Measurements from ENCODE around the gene MYNN.
"Not testable (repeated sequence)": the region's sequence is repeated elsewhere in the genome, so short reads cannot be mapped to it uniquely, and the experiment has no call there.

The MYNN gene

DNA sequence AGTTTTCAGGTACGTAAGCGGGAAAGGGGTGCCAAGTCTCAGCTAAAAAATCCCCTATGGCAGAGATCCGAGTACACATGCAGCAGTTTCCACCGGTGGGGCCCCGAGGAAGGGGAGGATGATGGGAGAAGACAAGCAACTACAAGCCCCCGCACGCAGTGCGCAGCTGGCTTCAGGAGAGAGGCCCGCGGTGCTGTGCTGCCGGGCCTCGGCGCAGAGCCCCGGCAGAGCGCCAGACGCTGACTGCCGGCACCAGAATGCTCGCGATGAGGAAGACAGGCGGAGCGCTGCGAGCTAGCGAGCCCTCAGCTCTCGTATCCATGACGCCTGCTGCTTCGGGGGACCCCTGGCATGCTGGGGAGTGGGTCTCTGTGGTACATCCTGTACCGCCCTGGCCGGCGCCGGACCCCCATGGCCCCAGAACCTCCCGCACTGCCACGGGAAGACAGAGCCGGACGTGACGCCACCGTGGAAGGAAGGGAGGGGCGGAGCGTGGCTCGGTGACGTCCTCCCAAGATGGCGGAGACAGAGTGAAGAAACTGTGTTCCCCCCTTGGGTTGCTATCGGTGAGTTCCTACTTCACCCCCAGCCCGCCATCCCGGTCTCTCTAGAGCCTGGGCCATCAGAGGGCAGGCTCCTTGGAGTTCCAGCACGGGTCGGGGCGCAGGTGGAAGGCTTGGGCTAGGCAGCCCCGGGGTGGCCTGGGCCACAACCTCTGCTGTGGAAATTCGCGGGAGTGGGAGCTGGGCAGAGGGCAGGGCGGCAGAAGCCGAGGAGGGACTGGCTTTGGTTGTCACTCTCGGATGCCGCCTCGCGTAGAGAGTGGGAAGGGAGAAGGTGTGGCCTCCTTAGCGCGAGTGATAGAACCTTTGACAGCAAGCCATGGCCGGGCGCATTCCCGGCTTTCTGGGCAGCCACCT is at the start of gene MYNN:
TSS of gene MYNN (plus strand) at position 500 of the 920 bp plus-strand sequence. CDS start 900 bp downstream, outside the sequence.
- DNase-seq: peak; percentile 87

DNA sequence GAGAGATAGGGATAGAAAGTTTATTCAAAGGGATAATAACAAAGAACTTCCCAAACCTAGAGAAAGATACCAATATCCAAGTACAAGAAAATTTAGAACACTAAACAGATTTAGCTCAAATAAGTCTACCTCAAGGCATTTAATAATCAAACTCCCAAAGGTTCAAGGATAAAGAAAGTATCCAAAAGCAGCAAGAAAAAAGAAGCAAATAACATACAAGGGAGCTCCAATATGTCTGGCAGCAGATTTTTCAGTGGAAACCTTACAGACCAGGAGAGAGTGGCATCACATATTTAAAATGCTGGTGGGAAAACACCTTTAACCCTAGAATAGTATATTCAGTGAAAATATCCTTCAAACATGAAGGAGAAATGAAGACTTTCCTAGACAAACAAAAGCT is 41.3 kb upstream of the MYNN start:
- DNase-seq: not testable (repeated sequence)

DNA sequence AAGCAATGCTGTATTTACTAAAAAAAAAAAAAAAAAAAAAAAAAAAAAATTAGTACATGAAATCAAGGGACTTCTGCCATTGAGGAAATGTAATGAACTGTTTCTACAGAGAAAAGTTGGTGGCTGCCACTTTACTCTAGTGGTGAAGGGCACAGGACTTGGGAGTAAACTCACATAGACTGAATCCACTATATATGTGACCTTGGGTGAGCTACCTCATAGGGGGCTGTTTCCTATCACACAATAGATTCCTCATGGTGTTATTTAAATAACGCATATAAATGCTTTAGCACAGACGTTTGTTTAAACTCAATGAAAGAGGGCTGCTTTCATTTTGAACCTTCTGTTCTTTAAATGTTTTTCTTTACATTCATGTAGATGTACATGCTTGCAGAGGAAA is 34.1 kb upstream of the MYNN start:
- no peak for DNase-seq

DNA sequence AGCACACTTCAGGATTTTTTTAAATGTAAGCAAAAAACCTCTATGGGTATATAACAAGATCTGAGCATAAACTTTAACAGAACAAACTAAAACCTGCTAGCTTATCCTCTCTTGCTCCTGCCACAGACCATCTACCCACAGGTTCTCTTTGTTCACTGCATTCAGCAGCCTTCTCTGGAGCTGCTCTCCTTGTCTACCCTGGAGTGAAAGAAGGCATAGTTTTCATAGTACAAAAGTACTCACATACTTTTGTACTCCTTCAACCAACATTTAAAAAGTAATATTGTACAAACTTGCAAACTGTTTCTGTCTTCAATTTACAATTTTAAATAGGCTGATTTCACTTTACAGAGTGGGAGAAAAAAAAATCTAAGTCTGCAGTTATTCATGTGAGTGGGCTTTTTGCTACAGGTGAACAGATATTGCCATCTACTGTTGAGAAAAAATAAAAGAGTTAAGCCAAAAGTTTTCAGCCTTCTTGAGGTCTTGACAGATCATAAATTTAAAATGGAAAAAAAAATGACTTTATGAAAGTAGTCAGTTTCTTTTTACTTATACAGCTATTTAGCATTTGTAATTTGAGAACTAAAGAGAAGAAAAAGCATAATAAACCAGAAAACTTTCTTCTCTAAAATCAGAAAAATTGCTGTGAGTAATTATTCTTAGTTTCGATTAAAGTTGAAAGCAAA is 28.7 kb upstream of the MYNN start:
- no peak for DNase-seq

DNA sequence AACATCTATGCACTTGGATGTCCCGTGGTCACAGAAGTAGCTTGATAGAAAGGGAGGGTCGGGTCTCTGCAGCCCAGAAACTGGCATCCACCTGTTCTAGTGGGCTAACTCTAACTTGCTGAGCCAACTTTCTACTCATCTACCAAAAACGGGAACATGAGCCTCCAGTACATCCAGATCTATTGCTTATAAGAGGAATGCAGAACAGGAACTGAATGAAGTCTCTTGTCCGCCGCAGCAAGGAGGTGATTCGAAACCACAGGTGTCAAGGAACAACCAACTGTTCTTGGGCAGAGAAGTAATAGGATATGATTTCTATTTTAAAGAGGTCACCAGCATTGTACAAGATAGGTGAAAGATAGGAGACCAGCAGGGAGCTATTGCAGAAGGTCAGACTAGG is 26.3 kb upstream of the MYNN start:
- DNase-seq: no peak

DNA sequence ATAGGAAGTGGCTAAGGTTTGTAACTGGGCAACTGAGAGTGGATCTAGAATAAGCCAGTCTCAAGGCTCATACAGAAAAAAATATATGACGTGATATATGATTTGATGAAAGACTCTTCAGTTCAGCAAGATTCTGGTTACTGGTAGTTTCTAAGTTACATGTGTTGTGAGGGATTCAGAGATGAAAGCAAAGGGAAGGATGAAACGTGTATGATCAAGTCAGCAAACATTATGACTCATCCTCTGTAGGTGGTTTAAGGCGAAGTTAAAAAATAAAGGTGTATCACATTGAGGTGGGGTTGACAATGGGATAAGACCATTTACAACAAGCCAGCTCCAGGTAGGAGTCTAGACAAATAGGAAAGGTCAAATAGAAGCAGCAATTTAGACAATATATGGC is 24.5 kb upstream of the MYNN start:
- peak; percentile 35 for DNase-seq

DNA sequence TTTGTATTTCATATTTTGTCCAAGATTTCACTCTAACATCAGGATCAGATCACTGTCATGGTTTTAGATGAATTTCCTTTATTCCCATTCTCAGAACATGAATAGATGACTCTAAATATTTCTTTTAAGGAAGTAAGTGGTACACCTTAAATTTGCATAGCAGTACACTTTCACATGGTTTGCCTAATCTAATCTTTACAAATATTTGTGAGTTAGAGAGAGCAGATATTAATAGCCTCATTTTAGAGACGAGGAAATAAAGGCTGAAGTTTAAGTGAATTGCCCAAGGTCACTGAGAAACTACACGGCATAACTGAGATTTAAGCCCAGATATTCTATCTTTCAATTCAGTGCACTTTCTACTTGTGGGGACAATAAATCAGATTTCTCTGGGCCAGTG is 22.5 kb upstream of the MYNN start:
- DNase-seq: no peak

DNA sequence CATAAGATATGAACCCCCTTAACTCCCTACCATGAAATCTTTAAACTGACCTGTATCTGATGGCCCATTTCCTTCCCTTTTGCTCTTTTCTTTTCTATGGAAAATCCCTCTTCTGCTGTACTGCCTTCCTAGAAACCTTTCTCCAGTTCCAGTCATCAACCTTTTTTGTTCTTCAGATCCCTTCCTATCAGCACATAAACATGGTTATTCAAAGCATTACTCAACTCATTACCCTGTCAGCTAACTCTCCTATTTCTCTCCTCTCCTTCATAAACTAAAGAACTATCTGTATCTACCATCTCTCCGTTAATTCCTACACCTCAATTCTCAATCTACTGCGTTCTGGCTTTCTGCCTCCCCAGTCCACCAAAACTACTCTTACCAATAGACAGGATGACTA is 21.3 kb upstream of the MYNN start:
- DNase-seq: no peak

DNA sequence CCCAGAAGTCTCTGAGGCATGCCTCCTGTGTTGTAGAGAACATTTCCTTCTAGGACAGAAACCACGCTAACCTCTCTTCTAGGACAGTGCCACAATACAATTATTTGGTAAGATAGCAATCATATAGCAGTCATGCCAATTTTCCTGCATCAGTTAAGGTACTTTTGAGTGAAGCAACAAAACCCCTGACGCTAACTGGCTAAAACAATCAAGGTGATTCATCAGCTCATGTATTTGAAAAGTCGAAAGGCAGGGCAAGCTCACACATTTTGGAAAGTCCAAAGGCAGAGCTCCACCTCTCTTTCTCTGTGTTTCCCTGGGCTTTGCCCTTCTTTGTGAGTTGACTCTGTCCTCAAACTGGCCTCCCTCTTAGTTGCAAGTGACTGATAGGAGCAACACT is 18.5 kb upstream of the MYNN start:
- no peak for DNase-seq

DNA sequence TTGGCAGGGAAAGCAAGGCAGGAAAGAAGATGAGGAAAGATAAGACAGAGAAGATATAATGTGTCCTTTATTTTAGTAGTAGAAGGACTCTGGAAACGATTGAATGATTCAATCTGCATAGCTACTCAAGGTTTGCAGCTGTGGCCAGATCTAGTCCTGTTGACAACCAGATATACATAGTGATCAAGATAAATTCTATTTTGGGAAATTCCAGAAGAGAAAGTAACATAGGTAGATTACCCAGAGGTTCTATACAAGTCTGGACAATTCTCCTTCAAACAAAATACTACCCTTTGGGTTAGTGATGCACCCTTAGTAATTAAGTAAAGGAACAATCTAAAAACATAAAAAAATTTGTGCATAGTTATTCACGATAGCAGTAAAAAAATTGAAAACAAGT is 17.7 kb upstream of the MYNN start:
- no peak for DNase-seq

DNA sequence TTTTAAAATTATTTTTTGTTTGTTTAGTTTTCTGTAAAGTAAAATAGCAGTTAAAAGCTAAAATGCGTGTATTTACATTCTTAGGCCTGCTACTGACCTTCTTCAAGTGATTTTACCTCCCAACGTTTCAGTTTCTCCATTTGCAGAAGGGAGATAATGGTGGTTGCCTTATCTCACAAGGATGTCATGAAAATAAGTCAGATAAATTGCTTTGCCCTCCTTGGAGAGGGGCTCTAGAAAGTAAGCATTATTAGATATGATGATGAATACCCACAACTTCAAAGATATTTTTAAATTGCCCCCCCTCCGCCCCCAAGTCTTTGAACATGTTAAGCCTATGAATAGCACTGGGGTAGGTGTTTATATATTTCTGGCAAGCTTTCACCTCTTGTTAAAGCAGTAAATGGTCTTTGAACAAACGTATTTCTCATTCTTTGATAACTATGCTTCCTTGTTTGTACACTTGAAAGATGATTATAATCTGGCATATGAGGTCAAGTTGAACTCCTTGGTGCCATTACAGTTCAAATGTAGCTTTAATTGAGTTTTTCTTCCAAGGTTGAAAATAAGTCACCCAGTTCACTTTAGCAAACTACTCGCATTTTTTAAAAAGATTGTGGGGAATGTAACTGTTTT is 14.7 kb upstream of the MYNN start:
- no peak for DNase-seq

DNA sequence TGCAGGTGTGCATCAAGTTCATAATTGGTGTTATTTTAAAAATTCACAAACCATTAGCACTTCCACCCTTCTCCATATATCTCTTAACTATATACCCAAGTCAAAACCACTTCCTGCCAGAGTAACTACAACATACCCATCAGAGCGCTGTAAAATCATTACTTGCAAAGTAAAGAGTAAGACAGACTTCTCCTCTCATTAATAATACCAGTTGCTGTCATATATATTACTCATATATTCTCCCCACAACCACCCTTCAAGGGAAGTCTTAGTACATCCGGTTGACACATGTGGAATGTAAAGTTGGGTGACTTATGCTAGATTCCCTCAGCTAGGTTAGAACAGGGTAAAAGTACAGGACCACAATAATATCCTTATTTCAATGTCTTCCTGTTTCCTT is 13.9 kb upstream of the MYNN start:
- DNase-seq: peak; percentile 72

DNA sequence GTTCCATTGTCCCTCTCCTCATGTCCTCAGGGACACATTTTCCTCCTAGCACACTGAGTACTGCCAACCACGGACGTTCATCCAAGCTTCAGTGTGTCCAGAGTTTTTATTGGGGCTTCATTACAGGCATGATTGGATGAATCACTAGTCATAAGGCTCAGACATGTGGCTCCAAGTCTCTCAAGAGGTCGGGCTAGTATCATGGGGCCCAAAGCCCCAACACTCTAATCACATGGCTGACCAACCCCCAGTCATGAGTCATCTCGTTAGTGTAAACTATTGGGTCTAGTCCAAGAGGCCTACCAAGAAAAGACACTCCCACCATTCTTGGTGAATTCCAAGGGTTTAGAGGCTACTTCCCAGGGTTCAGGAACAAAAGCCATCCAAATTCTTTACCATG is 12.7 kb upstream of the MYNN start:
- no peak for DNase-seq

DNA sequence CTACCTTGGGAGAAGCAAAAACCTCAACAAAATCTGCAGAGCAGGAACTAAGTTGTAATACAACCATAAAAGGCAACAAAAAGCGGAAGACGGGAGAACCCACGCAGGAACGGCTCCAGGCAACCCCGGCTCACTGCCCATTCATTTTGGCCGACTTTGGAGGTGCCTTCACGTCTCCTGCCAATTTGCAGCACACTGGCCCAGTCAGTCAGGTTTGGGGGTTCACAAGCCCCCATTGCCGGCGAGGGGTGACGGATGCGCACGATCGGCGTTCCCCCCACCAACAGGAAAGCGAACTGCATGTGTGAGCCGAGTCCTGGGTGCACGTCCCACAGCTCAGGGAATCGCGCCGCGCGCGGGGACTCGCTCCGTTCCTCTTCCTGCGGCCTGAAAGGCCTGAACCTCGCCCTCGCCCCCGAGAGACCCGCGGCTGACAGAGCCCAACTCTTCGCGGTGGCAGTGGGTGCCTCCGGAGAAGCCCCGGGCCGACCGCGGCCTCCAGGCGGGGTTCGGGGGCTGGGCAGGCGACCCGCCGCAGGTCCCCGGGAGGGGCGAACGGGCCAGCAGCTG is 8.8 kb upstream of the MYNN start:
- peak; percentile 64 for DNase-seq

DNA sequence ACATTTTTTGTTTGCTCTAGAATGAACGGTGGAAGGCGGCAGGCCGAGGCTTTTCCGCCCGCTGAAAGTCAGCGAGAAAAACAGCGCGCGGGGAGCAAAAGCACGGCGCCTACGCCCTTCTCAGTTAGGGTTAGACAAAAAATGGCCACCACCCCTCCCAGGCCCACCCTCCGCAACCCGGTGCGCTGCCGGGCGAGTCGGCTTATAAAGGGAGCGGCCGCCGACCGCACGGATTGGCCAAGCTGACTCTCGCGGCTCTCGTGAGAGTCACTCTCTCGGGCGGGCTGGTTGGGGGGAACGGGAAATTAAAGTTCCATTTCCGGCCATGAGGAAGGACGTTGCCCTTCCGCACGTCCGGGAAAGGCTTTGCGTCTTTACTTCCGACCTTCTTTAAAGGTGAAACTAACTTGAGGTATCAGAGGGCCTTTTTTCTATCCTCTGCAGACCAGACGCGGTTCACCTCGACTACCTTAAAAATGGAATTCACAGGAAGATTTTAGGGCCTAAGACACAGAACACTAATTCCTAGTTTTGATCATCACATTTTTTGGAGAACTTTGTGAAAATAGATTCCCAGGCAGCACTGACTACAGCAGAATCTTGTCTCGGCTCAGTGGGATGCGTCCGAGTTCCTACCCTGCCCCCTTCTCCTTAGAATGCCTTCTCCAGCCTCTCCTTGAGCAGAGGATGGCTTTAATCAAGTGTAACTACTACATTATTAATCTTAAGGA is 8.1 kb upstream of the MYNN start, which contains the start of gene TERC:
TSS of gene TERC (minus strand) at position 179 of the 731 bp plus-strand sequence.
- peak; percentile 98 for DNase-seq

DNA sequence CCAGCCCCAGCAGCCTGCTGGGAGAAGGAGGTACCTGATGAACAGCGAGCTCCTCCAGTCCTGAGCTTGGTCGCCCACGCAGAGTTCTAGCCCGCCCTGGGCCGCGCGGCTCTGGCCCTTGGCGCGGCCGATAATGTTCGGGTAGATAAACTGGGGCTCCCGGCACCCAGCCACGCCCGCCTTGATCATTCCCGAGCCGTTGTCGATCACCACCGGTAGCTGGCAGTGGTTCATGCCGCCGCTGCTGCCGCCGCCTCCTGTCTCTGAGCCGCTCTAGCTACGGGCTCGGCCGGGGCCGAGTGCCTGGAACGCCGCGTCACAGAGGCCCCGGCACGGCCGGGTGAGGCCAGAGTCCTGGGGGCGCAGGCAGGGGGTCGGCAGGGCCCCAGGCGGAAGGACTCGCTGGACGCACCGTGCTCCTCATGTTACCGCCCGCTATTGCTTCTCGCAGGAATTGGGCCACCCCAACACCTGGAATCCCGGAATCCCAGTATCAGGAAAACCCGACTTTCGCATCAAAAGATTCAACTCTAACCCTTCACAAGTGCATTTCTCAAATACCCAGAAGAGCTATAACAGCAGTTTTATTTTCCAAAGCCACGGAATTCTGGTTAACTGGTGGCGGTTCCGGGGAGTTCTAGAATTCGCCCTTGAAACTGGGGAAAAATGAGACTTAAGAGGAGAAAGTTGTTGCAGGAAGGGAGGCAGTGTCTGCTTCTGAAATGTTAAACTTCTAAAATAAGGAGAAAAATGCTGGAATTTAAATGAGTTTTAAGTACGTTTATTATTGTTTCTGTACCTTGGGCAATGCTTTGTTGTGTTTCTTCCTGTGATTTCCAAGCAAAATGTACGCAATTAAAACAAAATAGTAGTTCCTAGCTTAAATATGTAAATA is 3.7 kb upstream of the MYNN start, which contains the start of gene ACTRT3:
TSS of gene ACTRT3 (minus strand) at position 275 of the 895 bp plus-strand sequence. CDS start at position 234, 41 bp downstream.
- peak; percentile 61 for DNase-seq

DNA sequence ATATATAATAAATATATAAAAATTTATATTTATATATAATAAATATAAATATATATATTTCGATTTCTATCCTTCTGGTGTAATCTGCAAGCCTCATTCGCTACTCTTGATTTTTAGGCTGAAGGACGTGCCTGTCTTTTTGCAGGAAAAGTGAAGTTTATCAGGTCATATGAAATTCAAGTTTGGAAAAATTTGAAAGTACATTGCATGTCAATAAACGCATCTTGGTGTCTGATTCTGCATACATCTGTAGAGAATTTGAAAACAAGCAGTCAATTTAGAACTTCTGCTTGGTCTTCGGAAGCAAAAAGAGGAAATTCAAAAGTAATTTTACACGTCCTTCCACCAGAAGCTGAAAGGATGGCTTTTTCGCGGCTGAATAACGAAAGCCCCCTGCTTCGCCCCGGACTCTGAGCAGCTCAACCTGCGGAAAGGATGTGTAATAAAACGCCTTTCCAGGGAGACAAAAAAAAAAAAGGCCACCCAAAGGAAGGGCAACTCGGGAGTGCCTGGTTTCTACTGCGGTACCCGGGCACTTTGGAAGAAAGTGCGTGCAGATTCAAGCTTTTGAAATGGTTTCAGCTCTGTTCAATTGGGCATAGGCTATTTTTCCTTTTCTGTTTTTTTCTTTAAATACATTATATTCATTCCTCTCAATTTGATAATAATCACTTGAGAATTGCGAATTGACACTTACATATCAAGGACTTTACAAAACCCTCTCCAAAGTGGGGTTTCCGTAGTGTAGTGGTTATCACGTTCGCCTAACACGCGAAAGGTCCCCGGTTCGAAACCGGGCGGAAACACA is 1.5 kb upstream of the MYNN start:
- peak; percentile 88 for DNase-seq

DNA sequence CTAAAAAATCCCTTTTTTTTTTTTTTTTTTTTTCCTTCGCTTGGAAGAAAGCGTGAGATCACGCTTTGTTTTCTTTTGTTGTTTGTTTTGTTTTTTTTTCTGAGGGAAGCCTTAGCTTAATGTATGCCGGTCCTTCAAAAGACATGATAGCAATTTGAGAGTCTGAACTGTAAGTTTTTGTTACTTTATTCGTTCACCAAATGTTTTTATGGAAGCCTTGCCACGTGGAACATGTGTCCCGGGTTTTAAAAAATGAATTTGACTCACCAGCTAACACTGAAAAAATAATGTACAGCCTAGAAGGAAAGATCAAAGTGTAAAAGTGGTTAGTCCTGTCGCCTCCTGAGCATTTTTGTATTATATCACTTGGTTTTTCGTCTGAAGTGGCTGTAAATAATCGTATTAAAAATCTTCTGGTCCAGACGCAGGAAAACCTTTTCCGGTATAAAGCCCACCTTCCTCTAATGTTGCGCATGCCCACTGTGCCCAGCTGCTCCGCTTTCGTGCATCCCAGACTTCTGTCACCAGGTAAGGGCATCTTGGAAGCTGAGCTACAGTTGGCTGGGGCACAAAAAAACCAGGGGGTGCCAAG is 795 bp upstream of the MYNN start:
- peak; percentile 65 for DNase-seq

DNA sequence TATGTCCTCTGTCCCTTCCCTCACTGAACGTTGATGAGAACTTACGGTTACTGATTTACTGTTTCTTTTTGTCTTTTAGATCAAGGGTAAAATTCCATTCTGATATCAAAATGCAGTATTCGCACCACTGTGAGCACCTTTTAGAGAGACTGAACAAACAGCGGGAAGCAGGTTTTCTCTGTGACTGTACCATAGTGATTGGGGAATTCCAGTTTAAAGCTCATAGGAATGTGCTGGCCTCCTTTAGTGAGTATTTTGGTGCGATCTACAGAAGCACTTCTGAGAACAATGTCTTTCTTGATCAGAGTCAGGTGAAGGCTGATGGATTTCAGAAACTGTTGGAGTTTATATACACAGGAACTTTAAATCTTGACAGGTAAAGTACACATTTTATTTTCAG is 990 bp downstream of the MYNN start:
- no peak for DNase-seq

DNA sequence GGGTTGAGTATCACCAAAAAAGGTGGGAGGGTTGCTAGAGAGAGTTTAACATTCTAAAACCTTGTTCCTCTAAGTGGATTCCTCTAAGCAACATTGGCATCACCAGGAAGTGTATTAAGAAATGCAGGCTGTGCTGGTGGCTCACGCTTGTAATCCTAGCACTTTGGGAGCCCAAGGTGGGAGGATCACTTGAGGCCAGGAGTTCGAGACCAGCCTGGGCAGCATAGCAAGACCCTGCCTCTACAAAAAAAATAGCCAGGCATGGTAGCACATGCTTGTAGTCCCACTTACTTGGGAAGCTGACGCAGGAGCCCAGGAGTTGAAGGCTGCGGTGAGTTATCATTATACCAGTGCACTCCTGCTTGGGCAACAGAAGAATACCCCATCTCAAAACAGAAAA is 4.6 kb downstream of the MYNN start:
- DNase-seq: no peak

Data from CD4-positive, alpha-beta T cell treated with Interleukin-4 for 4 hours (primary cell).